Neural progenitor cell (in vitro differentiated cells): ENCODE data around the gene TMBIM4.
"Not testable (repeated sequence)": the region's sequence is repeated elsewhere in the genome, so short reads cannot be mapped to it uniquely, and the experiment has no call there.

Experiments
- CTCF ChIP-seq: fragments of 200-600 bp; sonication (generic); IDR thresholded peaks from 2 replicates; pipeline ENCODE4 v1.5.1; 2017; ENCODE audit warnings: antibody characterized with exemption, mild to moderate bottlenecking
- EZH2phosphoT487 ChIP-seq: fragments of 200-600 bp; sonication (generic); IDR thresholded peaks from 2 replicates; pipeline ENCODE4 v1.6.1; 2017; ENCODE audit warnings: antibody characterized with exemption

DNA sequence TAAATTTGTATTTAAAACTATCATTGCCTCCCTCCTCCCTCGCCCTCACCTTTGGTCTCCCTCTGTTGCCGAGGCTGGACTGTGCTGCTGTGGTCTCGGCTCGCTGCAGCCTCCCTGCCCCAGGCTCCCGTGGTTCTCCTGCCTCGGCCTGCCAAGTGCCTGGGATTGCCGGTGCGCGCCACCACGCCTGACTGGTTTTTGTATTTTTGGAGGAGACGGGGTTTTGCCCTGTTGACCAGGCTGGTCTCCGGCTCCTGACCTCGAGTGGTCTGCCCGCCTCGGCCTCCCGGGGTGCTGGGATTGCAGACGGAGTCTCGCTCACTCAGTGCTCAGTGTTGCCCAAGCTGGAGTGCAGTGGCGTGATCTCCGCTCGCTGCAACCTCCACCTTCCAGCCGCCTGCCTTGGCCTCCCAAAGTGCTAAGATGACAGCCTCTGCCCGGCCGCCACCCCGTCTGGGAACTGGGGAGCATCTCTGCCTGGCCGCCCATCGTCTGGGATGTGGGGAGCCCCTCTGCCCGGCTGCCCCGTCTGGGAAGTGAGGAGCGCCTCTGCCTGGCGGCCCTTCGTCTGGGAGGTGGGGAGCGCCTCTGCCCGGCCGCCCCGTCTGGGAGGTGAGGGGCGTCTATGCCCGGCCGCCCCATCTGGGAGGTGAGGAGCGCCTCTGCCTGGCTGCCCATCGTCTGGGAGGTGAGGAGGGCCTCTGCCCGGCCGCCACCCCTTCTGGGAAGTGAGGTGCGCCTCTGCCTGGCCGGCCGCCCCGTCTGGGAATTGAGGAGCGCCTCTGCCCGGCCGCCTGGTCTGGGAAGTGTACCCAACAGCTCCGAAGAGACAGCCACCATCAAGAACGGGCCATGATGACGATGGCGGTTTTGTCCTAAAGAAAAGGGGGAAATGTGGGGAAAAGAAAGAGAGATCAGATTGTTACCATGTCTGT, 4.9 kb upstream of the TMBIM4 start:
- not testable (repeated sequence) for TF ChIP-seq CTCF, EZH2phosphoT487
